ENCODE data around the gene TMEM184B.

Gene TMEM184B

GRCh38 chr22:38308791-38309498 lies 36.1 kb upstream of the TMEM184B start:
- DNase-seq (ENCODE audit: low read depth in 2 of 3, low spot score in 1 of 3) = no peak

GRCh38 chr22:38305471-38306448 lies 33.0 kb upstream of the TMEM184B start:
- DNase-seq (ENCODE audit: low read depth in 2 of 3, low spot score in 1 of 3) = no peak

- no peak for DNase-seq (ENCODE audit: low read depth in 2 of 3, low spot score in 1 of 3)
Measured at GRCh38 chr22:38304526-38304925, 31.7 kb upstream of the TMEM184B start.

GRCh38 chr22:38303974-38304373 lies 31.2 kb upstream of the TMEM184B start:
- no peak for DNase-seq (ENCODE audit: low read depth in 2 of 3, low spot score in 1 of 3)

- no peak for DNase-seq (ENCODE audit: low read depth in 2 of 3, low spot score in 1 of 3)
Measured at GRCh38 chr22:38302906-38303305, 30.1 kb upstream of the TMEM184B start.

- DNase-seq (ENCODE audit: low read depth in 2 of 3, low spot score in 1 of 3) = no peak
Measured at GRCh38 chr22:38300946-38301345, 28.1 kb upstream of the TMEM184B start.

- DNase-seq (ENCODE audit: low read depth in 2 of 3, low spot score in 1 of 3) = no peak
Measured at GRCh38 chr22:38300197-38300945, 27.6 kb upstream of the TMEM184B start.

- DNase-seq (ENCODE audit: low read depth in 2 of 3, low spot score in 1 of 3) = no peak
Measured at GRCh38 chr22:38299770-38300102, 26.9 kb upstream of the TMEM184B start.

- DNase-seq (ENCODE audit: low read depth in 2 of 3, low spot score in 1 of 3) = peak in 1 of 3 donors; percentile 37
Measured at GRCh38 chr22:38298312-38299005, 25.6 kb upstream of the TMEM184B start.

GRCh38 chr22:38296372-38296771 lies 23.6 kb upstream of the TMEM184B start:
- no peak for DNase-seq (ENCODE audit: low read depth in 2 of 3, low spot score in 1 of 3)

GRCh38 chr22:38295863-38296262 lies 23.1 kb upstream of the TMEM184B start:
- no peak for DNase-seq (ENCODE audit: low read depth in 2 of 3, low spot score in 1 of 3)

GRCh38 chr22:38295339-38295738 lies 22.5 kb upstream of the TMEM184B start:
- DNase-seq (ENCODE audit: low read depth in 2 of 3, low spot score in 1 of 3) = no peak

GRCh38 chr22:38294193-38294592 lies 21.4 kb upstream of the TMEM184B start:
- no peak for DNase-seq (ENCODE audit: low read depth in 2 of 3, low spot score in 1 of 3)

- no peak for DNase-seq (ENCODE audit: low read depth in 2 of 3, low spot score in 1 of 3)
Measured at GRCh38 chr22:38292694-38293093, 19.9 kb upstream of the TMEM184B start.

- no peak for DNase-seq (ENCODE audit: low read depth in 2 of 3, low spot score in 1 of 3)
Measured at GRCh38 chr22:38291201-38291777, 18.5 kb upstream of the TMEM184B start.

- DNase-seq (ENCODE audit: low read depth in 2 of 3, low spot score in 1 of 3) = no peak
Measured at GRCh38 chr22:38290347-38290746, 17.5 kb upstream of the TMEM184B start.

GRCh38 chr22:38289583-38290082 lies 16.8 kb upstream of the TMEM184B start:
- DNase-seq (ENCODE audit: low read depth in 2 of 3, low spot score in 1 of 3) = no peak

GRCh38 chr22:38286915-38287669 lies 14.3 kb upstream of the TMEM184B start:
- DNase-seq (ENCODE audit: low read depth in 2 of 3, low spot score in 1 of 3) = no peak

GRCh38 chr22:38285018-38285417 lies 12.2 kb upstream of the TMEM184B start:
- no peak for DNase-seq (ENCODE audit: low read depth in 2 of 3, low spot score in 1 of 3)

GRCh38 chr22:38284042-38284402 lies 11.2 kb upstream of the TMEM184B start:
- DNase-seq (ENCODE audit: low read depth in 2 of 3, low spot score in 1 of 3) = no peak
